DMS79 treated with DMSO at 0.1 percent for 48 hours (cell line): ENCODE results near the gene CACNG6.
A peak's percentile ranks its signal among the peaks of the same experiment; 100 is the strongest.

Experiments used
- DNase-seq: peaks from one replicate; lab custom pipeline; 2025; lab: John Stamatoyannopoulos, UW

Gene CACNG6

DNA sequence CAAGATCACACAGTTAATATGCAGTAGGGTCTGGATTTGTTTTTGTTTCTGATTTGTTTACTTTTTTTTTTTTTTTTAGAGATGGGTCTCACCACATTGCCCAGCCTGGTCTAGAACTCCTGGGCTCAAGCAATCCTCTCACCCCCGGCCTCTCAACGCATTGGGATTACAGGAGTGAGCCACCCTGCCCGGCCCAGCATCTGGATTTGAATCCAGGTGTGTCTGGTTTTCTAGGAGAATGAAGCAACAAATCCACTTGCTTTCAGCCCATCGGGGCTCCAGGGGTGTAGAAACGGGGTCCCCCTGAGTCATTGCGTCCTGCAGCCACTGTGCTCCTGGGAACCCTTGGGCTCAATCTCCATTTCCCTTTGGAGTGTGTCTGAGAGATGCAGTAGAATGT, 22.1 kb upstream of the CACNG6 start:
- DNase-seq = no peak

DNA sequence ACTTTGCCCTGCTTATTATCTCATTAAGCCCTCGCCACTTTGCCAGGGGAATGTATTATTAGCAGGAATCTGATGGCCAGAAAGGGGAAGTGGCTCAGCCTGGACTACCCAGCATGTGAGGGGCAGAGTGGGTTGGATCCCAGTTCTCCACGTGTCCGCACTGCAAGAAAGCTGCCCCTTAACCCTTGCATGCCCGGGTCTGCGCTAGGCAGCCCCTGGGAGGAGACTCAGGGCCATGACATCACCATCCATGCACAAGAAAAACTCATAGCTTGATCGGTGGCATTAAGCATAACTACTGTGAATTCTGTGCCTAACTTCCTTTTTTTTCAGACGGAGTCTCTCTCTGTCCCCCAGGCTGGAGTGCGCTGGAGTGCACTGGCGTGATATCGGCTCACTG, 19.8 kb upstream of the CACNG6 start:
- DNase-seq = no peak

DNA sequence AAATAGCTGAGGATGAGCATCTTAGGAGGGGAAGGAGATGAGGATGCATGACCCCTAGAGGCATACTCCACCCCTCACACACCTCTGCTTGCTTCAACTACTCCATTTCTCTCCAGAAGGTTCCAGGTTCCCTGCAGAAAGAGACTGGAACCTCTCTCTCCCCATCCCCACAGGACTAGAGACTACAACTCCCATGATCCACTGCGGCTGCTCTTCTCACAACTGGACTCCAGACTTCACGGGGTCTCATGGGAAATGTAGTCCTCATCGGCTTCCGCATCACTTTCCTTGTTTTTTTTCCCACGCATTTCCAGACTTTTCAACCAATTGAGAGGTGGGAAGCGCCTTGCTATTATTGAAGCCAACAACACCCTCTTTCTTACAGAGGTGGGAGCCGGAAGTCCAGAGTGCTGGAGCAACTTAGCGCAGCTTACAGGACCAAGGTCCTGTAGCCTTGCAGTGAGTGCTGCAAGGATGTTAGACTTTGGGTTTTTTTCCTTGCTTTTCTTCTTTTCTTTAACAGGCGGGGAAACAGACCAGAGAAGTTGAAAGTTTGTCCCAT, 13.9 kb upstream of the CACNG6 start:
- peak; percentile 72 for DNase-seq

DNA sequence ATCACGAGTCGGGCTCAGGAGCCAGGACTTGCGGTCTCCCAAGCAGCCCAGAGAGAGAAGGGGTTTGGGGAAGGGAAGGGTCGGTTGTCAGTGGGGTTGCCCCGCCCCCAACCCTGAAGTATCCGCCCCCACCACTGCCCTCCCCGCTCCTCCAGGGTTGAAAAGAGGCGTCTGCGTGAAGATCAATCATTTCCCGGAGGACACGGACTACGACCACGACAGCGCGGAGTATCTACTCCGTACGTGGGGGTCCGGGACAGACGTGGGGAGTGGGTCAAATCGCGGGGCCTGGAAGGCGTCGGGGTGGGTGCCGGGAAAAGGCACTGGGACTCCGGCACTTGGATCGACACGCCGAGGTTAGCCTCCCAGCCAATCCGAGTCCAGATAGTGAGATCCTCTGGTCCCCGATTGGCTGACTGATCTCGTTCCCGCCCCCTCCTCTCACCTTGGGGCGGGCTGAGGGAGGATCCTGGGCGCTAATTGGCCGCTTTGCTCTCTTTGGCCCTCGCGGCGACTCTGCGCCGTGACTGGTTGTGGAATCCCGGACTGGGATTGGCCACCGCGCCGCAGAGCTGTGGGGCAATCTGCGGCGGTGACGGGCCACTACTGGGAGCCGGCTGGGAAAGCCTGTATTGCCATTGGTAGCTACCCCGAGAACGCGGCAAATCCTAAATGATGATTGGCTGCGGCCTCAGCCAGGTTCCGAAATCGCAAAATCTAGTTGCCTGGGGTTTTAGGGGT, 13.3 kb upstream of the CACNG6 start:
- DNase-seq = no peak

DNA sequence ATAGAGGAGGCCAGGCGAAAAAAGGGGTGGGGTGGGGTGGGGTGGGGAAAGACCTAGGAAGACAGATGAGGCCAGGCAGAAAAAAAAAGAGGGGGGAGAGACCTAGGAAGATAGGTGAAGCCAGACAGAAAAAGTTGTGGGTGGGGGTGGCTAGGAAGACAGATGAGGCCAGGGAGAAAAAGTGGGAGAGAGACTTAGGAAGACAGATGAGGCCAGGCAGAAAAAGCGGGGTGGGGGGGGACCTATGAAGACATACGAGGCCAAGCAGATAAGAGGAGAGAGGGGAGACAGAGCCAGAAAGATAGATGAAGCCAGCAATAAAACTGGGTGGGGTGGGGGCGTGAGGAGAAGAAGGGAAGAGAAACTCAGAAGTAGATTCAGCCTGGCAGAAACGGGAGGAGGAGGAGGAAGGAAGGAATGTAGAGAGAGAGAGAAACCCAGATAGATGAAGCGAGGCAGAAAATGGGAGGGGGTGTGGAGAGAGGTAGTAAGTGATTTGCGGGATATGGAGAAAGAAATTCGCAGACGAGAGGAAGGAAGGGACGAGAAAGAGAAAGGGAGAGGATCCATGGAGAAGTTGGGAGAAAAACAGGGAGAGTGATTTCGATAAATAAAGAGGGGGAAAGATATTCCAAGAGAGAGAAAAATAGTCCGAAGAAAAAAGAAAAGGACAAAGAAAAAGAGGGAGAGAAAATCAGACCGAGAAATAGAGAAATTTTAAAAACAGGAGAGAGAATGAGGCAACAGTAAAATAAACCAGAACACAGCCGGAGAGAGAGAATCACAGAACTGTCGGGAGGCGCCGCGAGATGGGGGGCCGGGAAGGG, 12.2 kb upstream of the CACNG6 start:
- DNase-seq = no peak

DNA sequence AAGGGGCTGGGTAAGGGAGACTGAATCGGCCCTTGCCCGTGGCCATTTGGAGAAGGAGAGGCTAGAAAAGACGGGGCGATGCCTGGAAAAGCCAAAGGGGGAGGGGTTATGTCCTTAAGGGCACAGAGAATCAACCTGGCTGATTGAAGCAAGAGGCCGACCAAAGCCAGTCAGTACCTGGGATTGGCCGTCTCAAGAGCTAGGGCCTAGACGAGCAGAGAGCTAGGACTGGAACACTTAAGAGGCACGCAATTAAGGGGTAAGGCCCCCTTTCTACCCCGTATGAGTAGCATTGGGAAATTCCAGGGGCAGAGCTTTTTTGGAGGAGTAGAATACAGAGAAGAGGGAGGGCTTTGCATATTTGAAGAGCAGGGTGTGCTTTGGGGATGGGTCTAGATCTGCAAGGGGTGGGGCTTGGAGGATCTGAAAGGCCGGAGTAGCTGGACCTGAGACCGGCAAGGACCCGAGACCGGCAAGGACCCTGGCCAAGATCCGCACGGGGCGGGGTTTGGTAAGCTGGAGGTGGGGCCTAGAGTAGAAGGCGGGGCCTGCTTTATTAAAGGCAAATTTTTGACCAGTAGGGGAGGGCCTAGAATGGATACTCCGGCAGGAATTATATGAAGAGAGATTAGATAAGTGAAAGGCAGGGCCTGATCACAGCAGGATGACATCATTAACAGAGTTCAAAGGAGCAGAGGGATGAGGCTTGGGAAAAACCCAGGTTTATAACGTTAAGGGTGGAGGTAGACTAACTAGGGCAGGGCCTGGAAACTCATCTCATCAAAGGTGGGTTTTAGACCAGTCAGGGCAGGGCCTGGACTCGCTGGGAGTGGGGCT, 10.7 kb upstream of the CACNG6 start:
- no peak for DNase-seq

DNA sequence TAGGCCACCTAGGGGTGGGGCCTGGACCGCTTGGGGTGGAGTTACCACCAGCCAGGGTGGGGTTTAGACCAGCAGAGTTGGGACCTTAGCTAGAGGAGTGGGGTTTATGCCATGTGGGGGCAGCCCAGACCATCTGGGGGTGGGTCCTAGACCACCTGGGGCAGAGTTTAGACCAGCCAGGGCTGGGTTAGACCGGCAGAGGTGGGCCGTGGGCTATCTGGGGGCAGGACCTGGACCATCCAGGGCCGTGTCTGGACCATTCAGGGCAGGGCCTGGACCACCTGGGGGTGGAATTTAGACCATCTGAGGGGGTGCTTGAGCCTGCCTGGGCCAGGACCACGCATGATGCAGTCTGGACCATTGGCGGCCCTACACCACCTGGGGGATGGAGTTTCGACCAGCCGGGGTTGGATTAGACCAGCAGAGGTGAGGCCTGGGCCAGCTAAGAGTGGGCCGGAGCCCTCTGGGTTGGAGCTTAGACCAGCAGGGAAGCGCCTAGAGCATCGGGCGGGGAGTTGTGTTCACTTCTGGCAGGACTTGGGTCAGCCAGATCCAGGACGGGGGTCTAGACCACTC, 10.0 kb upstream of the CACNG6 start:
- DNase-seq = no peak

DNA sequence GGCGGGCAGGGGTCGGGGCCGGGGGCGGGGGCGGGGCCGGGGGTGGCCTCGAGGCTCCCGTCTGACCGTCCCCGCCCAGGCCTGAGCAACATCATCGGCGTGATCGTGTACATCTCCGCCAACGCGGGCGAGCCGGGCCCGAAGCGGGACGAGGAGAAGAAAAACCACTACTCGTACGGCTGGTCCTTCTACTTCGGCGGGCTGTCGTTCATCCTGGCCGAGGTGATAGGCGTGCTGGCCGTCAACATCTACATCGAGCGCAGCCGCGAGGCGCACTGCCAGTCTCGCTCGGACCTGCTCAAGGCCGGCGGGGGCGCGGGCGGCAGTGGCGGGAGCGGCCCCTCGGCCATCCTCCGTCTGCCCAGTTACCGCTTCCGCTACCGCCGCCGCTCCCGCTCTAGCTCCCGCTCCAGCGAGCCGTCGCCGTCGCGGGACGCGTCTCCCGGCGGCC, 9.4 kb upstream of the CACNG6 start:
- DNase-seq = no peak

DNA sequence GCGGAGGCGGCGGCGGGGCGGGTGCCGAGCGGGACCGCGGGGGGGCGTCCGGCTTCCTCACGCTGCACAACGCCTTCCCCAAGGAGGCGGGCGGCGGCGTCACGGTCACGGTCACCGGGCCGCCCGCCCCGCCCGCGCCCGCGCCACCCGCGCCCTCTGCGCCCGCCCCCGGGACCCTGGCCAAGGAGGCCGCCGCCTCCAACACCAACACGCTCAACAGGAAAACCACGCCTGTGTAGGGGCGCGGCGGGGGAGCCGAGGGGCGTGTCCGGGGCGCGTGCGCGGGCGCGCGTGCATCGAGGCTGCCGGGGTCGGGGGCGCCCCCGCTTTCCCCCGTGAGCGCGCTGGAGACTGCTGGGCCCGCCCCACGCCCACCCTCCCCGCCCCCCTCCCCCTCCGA, 8.8 kb upstream of the CACNG6 start:
- peak; percentile 18 for DNase-seq

DNA sequence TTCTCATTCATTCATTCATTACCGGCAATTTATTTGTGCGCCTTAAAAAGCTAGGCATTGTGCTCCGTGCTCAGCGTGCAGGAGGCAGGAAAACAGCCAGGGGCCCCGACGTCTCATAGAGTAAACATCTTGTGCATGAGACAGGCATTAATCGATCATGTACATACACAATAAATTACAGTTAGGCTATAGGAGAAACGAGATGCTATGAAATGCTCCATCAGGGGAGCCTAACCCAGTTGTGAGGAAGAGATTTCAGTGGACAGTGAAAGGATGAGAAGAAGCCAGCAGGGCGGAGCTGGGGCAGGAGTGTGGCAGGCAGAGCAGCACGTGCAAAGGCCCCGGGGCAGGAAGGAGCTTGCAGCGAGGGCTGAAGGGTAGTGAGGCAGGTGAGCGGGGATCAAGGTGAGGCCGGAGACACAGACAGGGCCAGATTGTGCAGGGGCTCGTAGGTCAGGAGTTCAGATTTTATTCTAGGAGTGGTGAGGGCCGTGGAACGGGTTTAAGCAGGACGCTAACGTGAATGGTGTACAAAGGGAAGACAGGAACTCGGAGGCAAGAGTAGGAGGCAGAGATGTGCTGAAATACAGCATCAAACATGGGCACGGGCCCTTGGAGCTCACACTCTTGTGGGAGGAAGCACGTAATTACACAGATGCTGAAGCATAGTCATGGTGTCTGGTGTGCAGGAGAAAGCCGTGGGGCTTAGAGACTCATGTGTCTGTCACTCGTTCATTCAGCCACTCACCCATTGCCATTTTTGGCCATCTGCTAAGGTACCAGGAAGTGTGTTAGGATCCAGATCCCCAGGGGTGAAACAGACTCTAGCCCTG, 7.8 kb upstream of the CACNG6 start:
- DNase-seq = no peak

DNA sequence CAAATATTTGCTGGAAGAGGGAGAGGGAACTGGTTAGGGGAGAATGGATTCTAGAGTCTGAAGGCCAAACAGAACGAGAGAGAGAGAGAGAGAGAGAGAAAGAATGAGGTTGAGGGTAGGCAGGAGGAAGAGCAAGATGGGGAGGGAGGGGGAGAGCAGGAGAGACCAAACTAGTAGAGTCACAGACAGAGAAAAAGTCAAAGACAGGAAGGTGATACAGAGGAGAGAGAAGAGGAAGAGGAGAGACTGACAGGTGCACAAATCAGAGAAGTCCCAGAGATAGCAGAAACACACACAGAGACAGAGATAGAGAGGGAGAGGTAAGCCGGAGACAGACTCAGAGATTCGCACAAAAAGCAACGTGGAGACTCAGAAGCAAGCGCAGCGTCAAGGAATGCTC, 5.6 kb upstream of the CACNG6 start:
- no peak for DNase-seq

DNA sequence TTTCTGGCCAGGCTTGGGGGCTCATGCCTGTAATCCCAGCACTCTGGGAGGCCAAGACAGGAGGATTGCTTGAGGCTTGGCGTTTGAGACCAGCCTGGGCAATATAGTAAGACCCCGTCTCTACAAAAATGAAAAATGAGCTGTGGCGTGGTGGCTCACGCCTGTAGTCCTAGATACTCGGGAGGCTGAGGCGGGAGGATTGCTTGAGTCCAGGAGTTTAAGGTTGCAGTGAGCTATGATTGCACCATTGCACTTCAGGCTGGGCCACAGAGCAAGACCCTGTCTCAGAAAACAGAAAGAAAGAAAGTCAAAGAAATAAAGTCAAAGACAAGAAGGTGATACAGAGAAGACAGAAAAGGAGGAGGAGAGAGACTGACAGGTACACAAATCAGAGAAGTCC, 2.5 kb upstream of the CACNG6 start:
- no peak for DNase-seq

DNA sequence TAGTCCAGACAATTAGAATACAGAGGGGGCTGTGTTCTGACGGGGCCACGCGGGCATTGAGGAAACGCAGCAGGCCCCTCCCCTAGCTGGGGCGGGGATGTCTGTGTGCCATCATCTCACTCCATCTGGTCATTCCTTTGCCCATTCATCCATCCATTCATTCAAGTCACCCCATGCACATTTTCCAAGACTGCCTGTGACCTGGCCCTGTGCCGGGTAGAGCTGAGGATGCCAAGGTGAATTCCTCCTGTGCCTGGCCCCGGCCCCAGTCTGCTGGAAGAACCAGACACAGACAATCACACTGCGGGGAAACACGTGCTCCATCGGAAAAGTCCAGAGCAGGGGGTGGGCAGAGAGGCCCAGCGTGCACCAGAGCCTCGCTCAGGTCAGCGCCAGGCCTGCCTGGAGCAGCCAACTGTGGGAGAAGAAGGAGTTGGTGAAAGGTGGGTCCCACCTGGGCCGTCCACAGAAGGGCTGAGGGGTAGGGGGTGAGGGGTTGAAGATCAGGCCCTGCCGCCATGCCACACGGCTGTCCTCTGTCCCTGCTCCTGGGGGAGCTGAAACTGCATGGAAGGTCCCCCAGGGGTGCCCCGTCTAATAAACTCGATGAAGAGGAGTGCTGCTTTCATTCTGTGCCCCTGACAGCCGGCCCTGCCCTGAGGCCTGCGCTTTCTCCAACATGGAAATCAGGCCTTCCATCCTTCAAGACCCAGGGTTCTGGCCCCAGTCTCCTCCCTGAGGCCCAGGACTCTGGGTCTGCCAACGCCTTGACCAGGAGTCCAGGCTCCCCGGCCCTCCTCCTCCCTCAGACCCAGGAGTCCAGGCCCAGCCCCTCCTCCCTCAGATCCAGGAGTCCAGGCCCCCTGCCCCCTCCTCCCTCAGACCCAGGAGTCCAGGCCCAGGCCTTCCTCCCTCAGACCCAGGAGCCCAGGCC, 1.6 kb upstream of the CACNG6 start:
- DNase-seq = no peak

DNA sequence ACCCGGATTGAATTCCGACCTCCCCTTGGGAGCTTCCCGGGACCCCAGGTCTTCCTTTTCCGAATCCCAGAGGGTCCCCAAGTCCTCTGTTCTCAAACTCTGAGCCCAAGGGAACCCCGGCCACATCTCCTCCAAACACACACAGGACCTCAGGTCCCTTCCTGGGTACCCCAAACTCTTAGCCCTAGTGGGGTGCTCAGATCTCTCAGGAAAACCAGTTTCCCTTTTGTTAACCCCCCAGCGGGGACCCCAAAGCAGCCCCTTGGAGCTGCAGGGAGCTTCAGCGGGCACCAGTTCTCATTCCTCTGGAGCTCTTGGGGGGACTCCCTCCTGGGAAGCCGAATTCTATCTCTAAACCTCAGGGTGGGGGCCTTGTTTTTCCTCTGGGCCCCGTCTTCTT, 774 bp downstream of the CACNG6 start:
- DNase-seq = no peak

DNA sequence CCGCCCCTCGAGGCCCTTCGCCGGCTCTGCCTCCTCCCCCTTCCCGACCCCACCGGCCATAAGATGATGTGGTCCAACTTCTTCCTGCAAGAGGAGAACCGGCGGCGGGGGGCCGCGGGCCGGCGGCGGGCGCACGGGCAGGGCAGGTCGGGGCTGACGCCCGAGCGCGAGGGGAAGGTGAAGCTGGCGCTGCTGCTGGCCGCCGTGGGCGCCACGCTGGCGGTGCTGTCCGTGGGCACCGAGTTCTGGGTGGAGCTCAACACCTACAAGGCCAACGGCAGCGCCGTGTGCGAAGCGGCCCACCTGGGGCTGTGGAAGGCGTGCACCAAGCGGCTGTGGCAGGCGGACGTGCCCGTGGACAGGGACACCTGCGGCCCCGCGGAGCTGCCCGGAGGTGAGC, 1.4 kb downstream of the CACNG6 start:
- DNase-seq = no peak

DNA sequence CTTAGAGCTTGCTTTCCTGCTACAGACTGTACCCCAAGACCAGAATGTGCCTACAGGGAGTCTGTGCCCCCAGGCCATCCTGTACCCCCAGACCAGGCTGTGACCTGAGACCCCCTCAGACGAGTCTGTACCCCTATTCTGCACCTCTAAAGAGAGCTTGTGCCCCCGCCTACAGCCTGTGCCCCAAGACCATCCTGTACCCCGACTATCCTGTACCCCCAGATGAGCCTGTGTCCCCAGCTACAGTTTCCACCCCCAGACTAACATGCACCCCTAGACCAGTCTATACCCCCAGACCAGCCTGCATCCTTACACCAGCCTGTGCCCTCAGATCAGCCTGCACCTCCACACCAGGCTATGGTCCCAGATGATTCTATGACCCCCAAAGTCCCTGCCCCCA, 2.0 kb downstream of the CACNG6 start:
- DNase-seq = no peak

DNA sequence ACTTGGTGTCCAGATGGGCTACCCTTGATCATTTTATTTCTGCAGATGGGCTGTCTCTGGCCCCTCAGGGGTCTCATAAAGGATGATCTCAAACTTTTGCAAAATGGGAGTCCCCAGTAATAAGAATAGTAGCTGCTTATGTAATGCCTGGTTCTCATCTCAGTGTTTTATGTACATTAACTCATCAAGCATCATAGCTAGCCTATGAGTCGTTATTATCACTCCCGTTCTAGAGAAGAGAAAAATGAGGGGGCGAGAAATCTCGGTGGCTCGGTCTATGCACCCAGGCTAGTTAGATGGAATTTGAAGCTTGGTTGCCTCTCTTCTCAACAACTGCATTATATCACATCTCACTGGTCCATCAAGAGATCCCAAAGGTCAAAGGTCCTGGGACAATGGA, 3.4 kb downstream of the CACNG6 start:
- DNase-seq = no peak

DNA sequence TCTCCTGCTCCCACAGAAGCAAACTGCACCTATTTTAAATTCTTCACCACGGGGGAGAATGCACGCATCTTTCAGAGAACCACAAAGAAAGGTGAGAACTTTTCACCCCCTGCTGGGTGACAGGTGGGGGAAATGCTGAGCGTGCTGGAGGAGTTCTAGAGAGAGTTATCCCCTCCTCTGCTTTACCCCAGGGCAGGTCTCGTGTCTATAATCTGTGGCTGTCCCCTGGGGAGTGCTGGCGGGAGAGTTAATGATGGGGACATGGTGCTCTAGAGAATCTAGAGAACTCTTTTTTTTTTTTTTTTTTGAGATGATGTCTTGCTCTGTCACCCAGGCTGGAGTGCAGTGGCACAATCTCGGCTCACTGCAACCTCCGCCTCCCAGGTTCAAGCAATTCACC, 6.8 kb downstream of the CACNG6 start:
- no peak for DNase-seq

DNA sequence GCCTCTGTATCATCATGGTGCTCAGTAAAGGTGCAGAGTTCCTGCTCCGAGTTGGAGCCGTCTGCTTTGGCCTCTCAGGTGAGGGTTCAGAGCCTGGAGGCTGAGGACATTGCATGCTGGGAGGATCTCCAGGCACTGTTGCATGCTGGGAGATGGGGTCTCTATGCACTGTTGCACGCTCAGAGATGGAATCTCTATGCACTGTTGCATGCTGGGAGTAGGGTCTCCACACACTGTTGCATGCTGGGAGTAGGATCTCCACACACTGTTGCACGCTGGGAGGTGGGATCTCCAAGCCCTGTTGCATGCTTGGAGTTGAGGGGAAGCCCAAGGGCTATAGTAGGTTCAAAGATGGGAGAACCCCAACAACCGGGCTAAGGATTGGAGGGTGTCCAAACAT, 8.3 kb downstream of the CACNG6 start:
- no peak for DNase-seq

DNA sequence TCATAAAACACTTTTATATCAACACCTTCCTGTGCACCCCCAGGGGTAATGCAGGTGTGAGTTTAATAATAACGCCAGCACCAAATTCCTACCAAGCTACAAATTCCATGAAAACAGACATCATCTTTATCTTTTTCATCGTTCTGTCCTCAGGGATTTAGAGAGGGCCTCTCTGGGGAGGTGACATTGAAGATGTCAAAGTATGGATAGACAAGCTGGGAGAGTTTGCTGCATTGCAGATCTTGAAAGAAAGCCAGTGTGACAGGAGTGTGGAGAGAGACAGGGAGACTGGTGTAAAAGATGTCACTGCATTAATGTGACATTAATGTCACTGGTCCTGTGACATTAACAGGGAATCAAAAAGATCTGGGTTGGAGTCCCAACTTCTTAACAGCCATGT, 10.1 kb downstream of the CACNG6 start:
- no peak for DNase-seq
